Measurements from ENCODE around the gene MLLT3. TPM values are rescaled to one million over a fixed set of nuclear protein-coding genes. Genes with fewer than 3 reads are reported as not detected.

Gene MLLT3
- total RNA-seq, 2 donors from 2014 or later = 13.1 to 22.0 TPM

DNA sequence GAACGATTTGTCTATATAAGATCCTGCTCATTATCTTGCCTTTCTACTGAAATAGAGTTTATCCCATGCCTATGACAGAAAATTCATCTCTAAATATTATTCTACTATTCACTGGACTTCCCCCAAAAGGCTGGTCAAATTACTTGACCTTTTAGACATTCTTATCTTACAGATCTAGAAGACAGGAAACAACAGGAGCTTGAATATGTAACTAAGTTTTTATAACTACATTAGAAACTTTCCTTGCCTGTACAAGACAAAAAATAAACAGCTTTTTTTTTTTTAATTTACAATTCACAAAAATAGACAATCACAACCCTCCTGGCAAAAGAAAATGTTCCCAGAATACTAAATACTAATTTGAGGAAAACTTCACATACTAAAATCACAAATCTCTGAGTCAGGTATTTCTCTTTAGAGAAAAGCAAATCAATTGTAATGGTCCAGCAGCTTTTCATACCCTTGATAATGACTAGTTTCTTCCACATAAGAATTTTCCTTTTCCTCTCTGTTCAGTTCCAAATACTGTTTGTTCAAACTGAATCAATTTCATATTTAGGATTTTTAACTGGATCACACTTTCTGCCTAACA, 68.6 kb downstream of the MLLT3 start:
- Histone ChIP-seq H3K36me3 (no peaks in the 10 kb centered on the region), H3K27ac (no peak overlapping the region), H3K4me3 (no peak overlapping the region), H3K9me3 (no peaks in the 10 kb centered on the region), H3K27me3 (replicated peaks; ENCODE audit: insufficient read depth) (no peaks in the 10 kb centered on the region), H3K4me1 (replicated peaks) (peaks cover 10% of the 10 kb centered on the region)
- TF ChIP-seq POLR2AphosphoS5 (IDR thresholded peaks at IDR 0.05) = no peak
- TF ChIP-seq, protein P1, sequence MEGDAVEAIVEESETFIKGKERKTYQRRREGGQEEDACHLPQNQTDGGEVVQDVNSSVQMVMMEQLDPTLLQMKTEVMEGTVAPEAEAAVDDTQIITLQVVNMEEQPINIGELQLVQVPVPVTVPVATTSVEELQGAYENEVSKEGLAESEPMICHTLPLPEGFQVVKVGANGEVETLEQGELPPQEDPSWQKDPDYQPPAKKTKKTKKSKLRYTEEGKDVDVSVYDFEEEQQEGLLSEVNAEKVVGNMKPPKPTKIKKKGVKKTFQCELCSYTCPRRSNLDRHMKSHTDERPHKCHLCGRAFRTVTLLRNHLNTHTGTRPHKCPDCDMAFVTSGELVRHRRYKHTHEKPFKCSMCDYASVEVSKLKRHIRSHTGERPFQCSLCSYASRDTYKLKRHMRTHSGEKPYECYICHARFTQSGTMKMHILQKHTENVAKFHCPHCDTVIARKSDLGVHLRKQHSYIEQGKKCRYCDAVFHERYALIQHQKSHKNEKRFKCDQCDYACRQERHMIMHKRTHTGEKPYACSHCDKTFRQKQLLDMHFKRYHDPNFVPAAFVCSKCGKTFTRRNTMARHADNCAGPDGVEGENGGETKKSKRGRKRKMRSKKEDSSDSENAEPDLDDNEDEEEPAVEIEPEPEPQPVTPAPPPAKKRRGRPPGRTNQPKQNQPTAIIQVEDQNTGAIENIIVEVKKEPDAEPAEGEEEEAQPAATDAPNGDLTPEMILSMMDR (IDR thresholded peaks at IDR 0.05) = no peak
- TF ChIP-seq POLR2A (IDR thresholded peaks at IDR 0.05) = no peak
- no peak for DNase-seq (ENCODE audit: low spot score)
- intact Hi-C loops (cut with DNase I) = loop anchor here (5.0 kb wide), 1 partner anchor 69 kb away; the partner anchor contains the start of gene MLLT3
- WGBS = 27% methylated on average over 1 of the region's 1 CpG

DNA sequence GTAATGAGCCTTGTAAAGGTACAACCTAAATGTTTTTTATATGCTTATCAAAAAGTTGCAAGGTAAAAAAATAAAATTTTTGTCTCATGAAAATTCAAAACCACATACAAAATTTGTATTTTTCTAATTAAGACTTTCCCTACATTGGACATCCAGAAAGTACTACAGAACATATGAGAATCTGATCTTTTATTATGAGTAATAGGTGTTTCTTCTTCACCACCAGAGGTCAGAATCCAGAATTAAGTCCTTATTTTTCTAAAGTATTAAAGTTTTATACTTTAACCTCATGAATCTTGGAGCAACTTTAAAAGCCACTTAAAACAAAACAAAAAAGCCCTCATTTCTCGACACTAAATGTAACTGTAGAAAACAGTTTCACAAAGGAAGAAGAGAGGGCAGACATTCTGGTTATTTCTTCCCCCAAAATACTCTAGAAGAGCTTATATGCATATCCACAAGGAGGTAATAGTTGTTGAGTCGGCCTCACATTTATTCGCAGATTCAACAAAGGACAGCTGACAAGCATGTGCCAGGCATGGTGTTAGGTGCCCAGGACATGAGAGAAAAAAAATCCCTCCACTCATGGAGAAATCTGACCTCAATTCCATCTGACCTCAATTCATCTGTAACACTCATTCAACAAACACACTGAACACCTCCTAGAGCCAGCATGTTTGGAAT, 69.3 kb downstream of the MLLT3 start:
- 70% methylated on average over 3 of the region's 3 CpGs for WGBS
- intact Hi-C loops (cut with DNase I) = loop anchor here (5.0 kb wide), 1 partner anchor 69 kb away; the partner anchor contains the start of gene MLLT3
- DNase-seq (ENCODE audit: low spot score) = no peak
- H3K36me3 ChIP-seq = no peaks in the 10 kb centered on the region
- TF ChIP-seq, protein P1 (IDR thresholded peaks at IDR 0.05) = peak in 2 of 4 experiments; percentile 27 to 28
- no peak for TF ChIP-seq POLR2AphosphoS5 (IDR thresholded peaks at IDR 0.05)
- H3K27me3 ChIP-seq (replicated peaks; ENCODE audit: insufficient read depth) = no peaks in the 10 kb centered on the region
- H3K27ac ChIP-seq = no peak overlapping the region
- no peaks in the 10 kb centered on the region for H3K9me3 ChIP-seq
- no peak overlapping the region for H3K4me3 ChIP-seq
- peaks cover 10% of the 10 kb centered on the region for H3K4me1 ChIP-seq (replicated peaks)

DNA sequence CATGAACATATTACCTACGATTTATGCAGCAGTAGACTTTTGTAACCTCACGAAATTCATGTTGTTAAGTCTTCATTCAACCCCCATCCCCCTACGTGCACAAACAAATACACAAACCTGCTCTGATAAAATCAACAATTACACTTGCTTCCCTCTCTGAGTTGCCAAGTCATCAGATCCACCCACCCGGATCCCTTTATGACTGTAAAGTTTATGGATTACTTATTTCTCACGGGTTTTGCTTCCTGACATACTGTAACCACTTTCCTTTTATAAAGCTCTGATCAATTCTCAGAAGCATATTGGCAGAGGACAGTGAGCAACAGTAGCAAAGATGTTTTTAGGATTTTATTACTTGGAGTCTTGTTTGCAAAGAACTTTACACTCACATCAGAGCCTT, 70.5 kb downstream of the MLLT3 start:
- intact Hi-C loops (cut with DNase I) = loop anchor here (5.0 kb wide), 1 partner anchor 70 kb away; the partner anchor contains the start of gene MLLT3
- 25% methylated on average over 5 of the region's 5 CpGs for WGBS
- H3K36me3 ChIP-seq = no peaks in the 10 kb centered on the region
- TF ChIP-seq POLR2AphosphoS5 (IDR thresholded peaks at IDR 0.05) = peak; percentile 35
- no peak for TF ChIP-seq POLR2A (IDR thresholded peaks at IDR 0.05)
- peaks cover 10% of the 10 kb centered on the region for H3K4me1 ChIP-seq (replicated peaks)
- no peak for DNase-seq (ENCODE audit: low spot score)
- no peak overlapping the region for H3K27ac ChIP-seq
- H3K27me3 ChIP-seq (replicated peaks; ENCODE audit: insufficient read depth) = no peaks in the 10 kb centered on the region
- no peak overlapping the region for H3K4me3 ChIP-seq
- H3K9me3 ChIP-seq = no peaks in the 10 kb centered on the region

- intact Hi-C loops (cut with DNase I) = loop anchor here (5.0 kb wide), 1 partner anchor 71 kb away; the partner anchor contains the start of gene MLLT3
- TF ChIP-seq, protein P1 (IDR thresholded peaks at IDR 0.05) = no peak
- TF ChIP-seq POLR2A (IDR thresholded peaks at IDR 0.05) (no peak), POLR2AphosphoS5 (IDR thresholded peaks at IDR 0.05) (no peak)
- Histone ChIP-seq H3K36me3 (no peaks in the 10 kb centered on the region), H3K4me1 (replicated peaks) (peaks cover 10% of the 10 kb centered on the region), H3K27ac (no peak overlapping the region), H3K9me3 (no peaks in the 10 kb centered on the region), H3K4me3 (no peak overlapping the region), H3K27me3 (replicated peaks; ENCODE audit: insufficient read depth) (no peaks in the 10 kb centered on the region)
- DNase-seq (ENCODE audit: low spot score) = no peak
Observed at GRCh38 chr9:20551236-20551635, 71.1 kb downstream of the MLLT3 start.

DNA sequence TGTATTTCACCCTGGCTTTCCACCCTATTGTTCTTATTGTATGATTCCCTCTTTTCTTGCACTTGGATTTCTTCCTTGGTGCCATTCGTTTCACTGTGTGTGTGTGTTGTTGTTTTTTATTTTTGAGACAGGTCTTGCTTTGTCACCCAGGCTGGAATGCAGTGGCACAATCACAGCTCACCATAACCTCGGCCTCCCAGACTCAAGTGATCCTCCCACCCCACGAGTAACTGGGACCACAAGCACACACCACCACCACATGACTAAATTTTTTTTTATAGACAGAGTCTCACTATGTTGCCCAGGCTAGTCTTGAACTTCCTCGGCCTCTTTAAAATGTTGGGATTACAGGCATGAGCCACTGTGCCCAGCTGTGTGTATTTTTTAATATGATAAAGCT, 72.0 kb downstream of the MLLT3 start:
- no peak overlapping the region for H3K27ac ChIP-seq
- 84% methylated on average over 4 of the region's 4 CpGs for WGBS
- peaks cover 10% of the 10 kb centered on the region for H3K4me1 ChIP-seq (replicated peaks)
- H3K27me3 ChIP-seq (replicated peaks; ENCODE audit: insufficient read depth) = no peaks in the 10 kb centered on the region
- DNase-seq (ENCODE audit: low spot score) = no peak
- intact Hi-C loops (cut with DNase I) = loop anchor here (5.0 kb wide), 1 partner anchor 72 kb away; the partner anchor contains the start of gene MLLT3
- H3K36me3 ChIP-seq = no peaks in the 10 kb centered on the region
- no peaks in the 10 kb centered on the region for H3K9me3 ChIP-seq
- no peak overlapping the region for H3K4me3 ChIP-seq
- TF ChIP-seq, protein P1 (IDR thresholded peaks at IDR 0.05) = no peak
- no peak for TF ChIP-seq POLR2A (IDR thresholded peaks at IDR 0.05)
- TF ChIP-seq POLR2AphosphoS5 (IDR thresholded peaks at IDR 0.05) = no peak

Measured in prostate gland (tissue), 2 donors.